ENCODE data around the gene CAB39L.

CAB39L gene

DNA sequence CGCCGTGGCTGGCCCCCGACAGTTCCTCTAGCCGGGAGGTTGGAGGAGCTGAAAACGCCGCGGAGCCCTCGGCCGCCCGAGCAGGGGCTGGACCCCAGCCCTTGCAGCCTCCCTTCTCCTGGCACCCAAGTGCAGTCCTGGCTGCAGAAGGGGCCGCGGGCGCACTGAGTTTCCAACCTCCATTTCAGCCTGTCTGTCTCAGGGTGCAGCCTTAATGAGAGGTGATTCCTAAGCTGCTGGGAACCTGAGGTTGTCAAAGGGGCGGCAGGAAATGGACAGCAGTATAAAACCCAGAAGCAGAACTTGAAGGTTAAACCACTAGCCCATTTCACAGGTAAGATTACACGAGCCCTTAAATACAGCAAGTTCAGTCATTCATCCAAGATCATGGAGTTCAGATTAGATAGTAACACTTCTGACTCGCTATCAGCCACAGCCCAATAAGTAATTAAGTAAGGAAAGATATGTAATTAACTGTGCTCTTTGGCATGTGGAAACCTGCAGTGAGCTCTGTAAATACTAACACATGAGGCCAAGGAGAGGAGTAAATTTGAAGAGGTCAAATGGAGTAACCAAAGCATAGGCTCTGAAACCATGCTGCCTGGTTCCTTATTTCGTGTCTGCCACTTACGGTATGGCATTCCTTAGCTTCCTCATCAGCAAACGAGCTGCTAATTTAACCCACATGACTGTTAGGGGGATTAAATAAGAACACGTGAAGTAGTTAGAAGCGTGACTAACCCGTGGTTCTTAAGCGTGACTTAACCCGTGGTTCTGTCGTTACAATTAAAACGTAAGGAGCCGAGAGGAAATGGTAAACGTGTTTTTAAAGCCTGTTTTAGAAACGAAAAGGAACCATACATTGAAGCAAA lies 896 bp upstream of the CAB39L start:
- Histone ChIP-seq H3K27ac (ENCODE audit: low read depth, low read length) (peak overlapping the region; percentile 86), H3K36me3 (ENCODE audit: control insufficient read depth in 5 of 5, insufficient read depth in 5 of 5, low read length in 5 of 5) (no peaks in the 10 kb centered on the region), H3K9ac (ENCODE audit: low read length in 5 of 5) (peak overlapping the region; percentile 70 to 88 (median 80)), H3K4me1 (ENCODE audit: control insufficient read depth in 5 of 5, insufficient read depth in 5 of 5, low read length in 5 of 5) (peaks cover 0 to 26% (median 18%) of the 10 kb centered on the region in 5 donors), H3K27me3 (ENCODE audit: control insufficient read depth in 5 of 5, insufficient read depth in 4 of 5, low read length in 5 of 5) (no peaks in the 10 kb centered on the region), H3K9me3 (ENCODE audit: control insufficient read depth in 5 of 5, low read length in 5 of 5) (no peaks in the 10 kb centered on the region), H3K4me3 (ENCODE audit: low read depth in 1 of 5, low read length in 5 of 5) (peak overlapping the region; percentile 87 to 98 (median 96))

- peak overlapping the region; percentile 50 to 89 (median 80) for H3K9ac ChIP-seq (ENCODE audit: low read length in 5 of 5)
- peaks cover 0 to 26% (median 18%) of the 10 kb centered on the region in 5 donors for H3K4me1 ChIP-seq (ENCODE audit: control insufficient read depth in 5 of 5, insufficient read depth in 5 of 5, low read length in 5 of 5)
- H3K4me3 ChIP-seq (ENCODE audit: low read depth in 1 of 5, low read length in 5 of 5): peak overlapping the region; percentile 87 to 98 (median 96)
- H3K9me3 ChIP-seq (ENCODE audit: control insufficient read depth in 5 of 5, low read length in 5 of 5): no peaks in the 10 kb centered on the region
- no peaks in the 10 kb centered on the region for H3K27me3 ChIP-seq (ENCODE audit: control insufficient read depth in 5 of 5, insufficient read depth in 4 of 5, low read length in 5 of 5)
- H3K27ac ChIP-seq (ENCODE audit: low read depth, low read length): peak overlapping the region; percentile 78
- H3K36me3 ChIP-seq (ENCODE audit: control insufficient read depth in 5 of 5, insufficient read depth in 5 of 5, low read length in 5 of 5): no peaks in the 10 kb centered on the region
Observed at GRCh38 chr13:49443357-49443703, 534 bp downstream of the CAB39L start.

DNA sequence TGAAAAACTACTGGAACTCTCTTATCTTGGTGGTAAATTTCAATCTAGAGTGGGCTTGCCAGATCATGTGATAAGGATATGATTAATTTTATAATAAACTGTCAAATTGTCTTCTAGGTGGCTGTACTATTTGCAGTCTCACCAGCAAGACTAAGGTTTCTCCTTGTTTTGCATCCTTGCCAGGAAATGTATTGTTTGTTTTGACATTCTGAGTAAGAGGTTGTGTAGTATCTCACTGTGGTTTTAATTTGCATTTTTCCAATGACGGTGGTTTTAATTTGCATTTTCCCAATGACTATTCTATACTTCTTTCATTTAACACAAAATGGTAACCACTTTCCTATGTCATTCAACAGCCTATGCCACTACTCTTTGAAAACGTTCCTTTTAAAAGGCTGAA lies 2.0 kb downstream of the CAB39L start:
- Histone ChIP-seq H3K27me3 (ENCODE audit: control insufficient read depth in 5 of 5, insufficient read depth in 4 of 5, low read length in 5 of 5) (no peaks in the 10 kb centered on the region), H3K4me3 (ENCODE audit: low read depth in 1 of 5, low read length in 5 of 5) (no peak overlapping the region), H3K36me3 (ENCODE audit: control insufficient read depth in 5 of 5, insufficient read depth in 5 of 5, low read length in 5 of 5) (no peaks in the 10 kb centered on the region), H3K9ac (ENCODE audit: low read length in 5 of 5) (no peak overlapping the region), H3K4me1 (ENCODE audit: control insufficient read depth in 5 of 5, insufficient read depth in 5 of 5, low read length in 5 of 5) (peaks cover 0 to 26% (median 18%) of the 10 kb centered on the region in 5 donors), H3K9me3 (ENCODE audit: control insufficient read depth in 5 of 5, low read length in 5 of 5) (no peaks in the 10 kb centered on the region), H3K27ac (ENCODE audit: low read depth, low read length) (no peak overlapping the region)

DNA sequence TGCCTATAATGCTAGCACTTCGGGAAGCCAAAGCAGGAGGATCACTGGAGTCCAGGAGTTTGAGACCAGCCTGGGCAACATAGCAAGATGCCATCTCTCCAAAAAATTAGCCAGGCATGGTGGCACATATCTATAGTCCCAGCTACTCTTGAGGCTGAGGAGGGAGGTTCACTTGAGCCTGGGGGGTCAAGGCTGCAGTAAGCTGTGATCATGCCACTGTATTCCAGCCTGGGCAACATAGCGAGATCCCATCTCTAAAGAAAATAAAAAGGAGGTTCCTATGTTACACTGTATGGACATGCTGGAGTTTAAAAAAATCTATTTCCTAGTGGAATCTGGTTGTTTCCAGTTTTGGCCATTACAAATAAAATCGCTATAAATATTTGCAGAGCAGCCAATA lies 2.6 kb downstream of the CAB39L start:
- Histone ChIP-seq H3K4me3 (ENCODE audit: low read depth in 1 of 5, low read length in 5 of 5) (no peak overlapping the region), H3K27ac (ENCODE audit: low read depth, low read length) (no peak overlapping the region), H3K36me3 (ENCODE audit: control insufficient read depth in 5 of 5, insufficient read depth in 5 of 5, low read length in 5 of 5) (no peaks in the 10 kb centered on the region), H3K4me1 (ENCODE audit: control insufficient read depth in 5 of 5, insufficient read depth in 5 of 5, low read length in 5 of 5) (peaks cover 0 to 26% (median 21%) of the 10 kb centered on the region in 5 donors), H3K27me3 (ENCODE audit: control insufficient read depth in 5 of 5, insufficient read depth in 4 of 5, low read length in 5 of 5) (no peaks in the 10 kb centered on the region), H3K9me3 (ENCODE audit: control insufficient read depth in 5 of 5, low read length in 5 of 5) (no peaks in the 10 kb centered on the region), H3K9ac (ENCODE audit: low read length in 5 of 5) (no peak overlapping the region)

GRCh38 chr13:49439609-49440008 lies 4.3 kb downstream of the CAB39L start:
- Histone ChIP-seq H3K27ac (ENCODE audit: low read depth, low read length) (no peak overlapping the region), H3K9me3 (ENCODE audit: control insufficient read depth in 5 of 5, low read length in 5 of 5) (no peaks in the 10 kb centered on the region), H3K27me3 (ENCODE audit: control insufficient read depth in 5 of 5, insufficient read depth in 4 of 5, low read length in 5 of 5) (no peaks in the 10 kb centered on the region), H3K9ac (ENCODE audit: low read length in 5 of 5) (no peak overlapping the region), H3K36me3 (ENCODE audit: control insufficient read depth in 5 of 5, insufficient read depth in 5 of 5, low read length in 5 of 5) (no peaks in the 10 kb centered on the region), H3K4me3 (ENCODE audit: low read depth in 1 of 5, low read length in 5 of 5) (no peak overlapping the region), H3K4me1 (ENCODE audit: control insufficient read depth in 5 of 5, insufficient read depth in 5 of 5, low read length in 5 of 5) (peaks cover 0 to 17% (median 14%) of the 10 kb centered on the region in 5 donors)

GRCh38 chr13:49437705-49438104 lies 6.2 kb downstream of the CAB39L start:
- no peak overlapping the region for H3K27ac ChIP-seq (ENCODE audit: low read depth, low read length)
- H3K4me3 ChIP-seq (ENCODE audit: low read depth in 1 of 5, low read length in 5 of 5): no peak overlapping the region
- H3K27me3 ChIP-seq (ENCODE audit: control insufficient read depth in 5 of 5, insufficient read depth in 4 of 5, low read length in 5 of 5): no peaks in the 10 kb centered on the region
- H3K9me3 ChIP-seq (ENCODE audit: control insufficient read depth in 5 of 5, low read length in 5 of 5): no peaks in the 10 kb centered on the region
- peaks cover 0 to 12% (median under 1%) of the 10 kb centered on the region in 5 donors for H3K36me3 ChIP-seq (ENCODE audit: control insufficient read depth in 5 of 5, insufficient read depth in 5 of 5, low read length in 5 of 5)
- peaks cover 0 to 7% (median 2%) of the 10 kb centered on the region in 5 donors for H3K4me1 ChIP-seq (ENCODE audit: control insufficient read depth in 5 of 5, insufficient read depth in 5 of 5, low read length in 5 of 5)
- no peak overlapping the region for H3K9ac ChIP-seq (ENCODE audit: low read length in 5 of 5)

DNA sequence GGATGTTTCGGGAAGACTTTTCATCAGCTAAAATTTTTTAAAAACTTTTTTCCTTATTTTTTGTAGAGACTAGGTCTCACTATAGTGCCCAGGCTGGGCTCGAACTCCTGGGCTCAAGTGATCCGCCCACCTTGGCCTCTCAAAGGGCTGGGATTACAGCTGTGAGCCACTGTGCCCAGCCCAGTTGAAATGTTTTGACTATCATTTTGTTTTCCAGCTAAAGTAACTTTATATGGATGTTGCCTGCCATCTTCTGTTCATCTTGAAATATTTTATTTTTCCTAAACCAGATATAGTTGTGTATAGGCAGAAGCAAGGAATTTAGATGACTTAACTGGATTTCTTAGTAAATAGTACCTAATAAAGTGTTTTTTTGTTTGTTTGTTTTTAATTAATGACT lies 7.0 kb downstream of the CAB39L start:
- H3K9ac ChIP-seq (ENCODE audit: low read length in 5 of 5): no peak overlapping the region
- no peak overlapping the region for H3K27ac ChIP-seq (ENCODE audit: low read depth, low read length)
- peaks cover 0 to 7% (median 2%) of the 10 kb centered on the region in 5 donors for H3K4me1 ChIP-seq (ENCODE audit: control insufficient read depth in 5 of 5, insufficient read depth in 5 of 5, low read length in 5 of 5)
- H3K27me3 ChIP-seq (ENCODE audit: control insufficient read depth in 5 of 5, insufficient read depth in 4 of 5, low read length in 5 of 5): no peaks in the 10 kb centered on the region
- H3K9me3 ChIP-seq (ENCODE audit: control insufficient read depth in 5 of 5, low read length in 5 of 5): no peaks in the 10 kb centered on the region
- peaks cover 0 to 17% (median 3%) of the 10 kb centered on the region in 5 donors for H3K36me3 ChIP-seq (ENCODE audit: control insufficient read depth in 5 of 5, insufficient read depth in 5 of 5, low read length in 5 of 5)
- H3K4me3 ChIP-seq (ENCODE audit: low read depth in 1 of 5, low read length in 5 of 5): no peak overlapping the region

GRCh38 chr13:49435992-49436391 lies 7.9 kb downstream of the CAB39L start:
- no peak overlapping the region for H3K9ac ChIP-seq (ENCODE audit: low read length in 5 of 5)
- H3K27me3 ChIP-seq (ENCODE audit: control insufficient read depth in 5 of 5, insufficient read depth in 4 of 5, low read length in 5 of 5): no peaks in the 10 kb centered on the region
- H3K27ac ChIP-seq (ENCODE audit: low read depth, low read length): peak overlapping the region; percentile 1
- no peaks in the 10 kb centered on the region for H3K9me3 ChIP-seq (ENCODE audit: control insufficient read depth in 5 of 5, low read length in 5 of 5)
- peaks cover 0 to 17% (median 3%) of the 10 kb centered on the region in 5 donors for H3K36me3 ChIP-seq (ENCODE audit: control insufficient read depth in 5 of 5, insufficient read depth in 5 of 5, low read length in 5 of 5)
- H3K4me3 ChIP-seq (ENCODE audit: low read depth in 1 of 5, low read length in 5 of 5): no peak overlapping the region
- peaks cover 0 to 7% (median 2%) of the 10 kb centered on the region in 5 donors for H3K4me1 ChIP-seq (ENCODE audit: control insufficient read depth in 5 of 5, insufficient read depth in 5 of 5, low read length in 5 of 5)

DNA sequence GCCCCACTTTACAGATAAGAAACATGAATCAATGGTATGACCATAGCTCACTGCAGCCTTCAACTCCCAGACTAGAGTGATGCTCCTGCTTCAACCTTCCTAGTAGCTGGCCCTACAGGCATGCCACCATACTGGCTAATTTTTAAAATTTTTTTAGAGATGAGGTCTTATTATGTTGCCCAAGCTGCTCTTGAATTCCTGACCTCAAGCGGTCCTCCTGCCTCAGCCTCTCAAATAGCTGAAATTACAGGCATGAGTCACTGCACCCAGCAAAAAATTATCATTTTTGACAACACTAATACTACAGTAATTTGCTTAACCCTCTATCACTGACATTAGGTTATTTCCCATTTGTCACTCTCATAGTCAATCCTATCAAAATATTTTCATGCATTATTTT lies 14.7 kb downstream of the CAB39L start:
- Histone ChIP-seq H3K27ac (ENCODE audit: low read depth, low read length) (no peak overlapping the region), H3K27me3 (ENCODE audit: control insufficient read depth in 5 of 5, insufficient read depth in 4 of 5, low read length in 5 of 5) (no peaks in the 10 kb centered on the region), H3K9me3 (ENCODE audit: control insufficient read depth in 5 of 5, low read length in 5 of 5) (no peaks in the 10 kb centered on the region), H3K4me3 (ENCODE audit: low read depth in 1 of 5, low read length in 5 of 5) (no peak overlapping the region), H3K36me3 (ENCODE audit: control insufficient read depth in 5 of 5, insufficient read depth in 5 of 5, low read length in 5 of 5) (peaks cover 0 to 20% (median 6%) of the 10 kb centered on the region in 5 donors), H3K4me1 (ENCODE audit: control insufficient read depth in 5 of 5, insufficient read depth in 5 of 5, low read length in 5 of 5) (no peaks in the 10 kb centered on the region), H3K9ac (ENCODE audit: low read length in 5 of 5) (no peak overlapping the region)

DNA sequence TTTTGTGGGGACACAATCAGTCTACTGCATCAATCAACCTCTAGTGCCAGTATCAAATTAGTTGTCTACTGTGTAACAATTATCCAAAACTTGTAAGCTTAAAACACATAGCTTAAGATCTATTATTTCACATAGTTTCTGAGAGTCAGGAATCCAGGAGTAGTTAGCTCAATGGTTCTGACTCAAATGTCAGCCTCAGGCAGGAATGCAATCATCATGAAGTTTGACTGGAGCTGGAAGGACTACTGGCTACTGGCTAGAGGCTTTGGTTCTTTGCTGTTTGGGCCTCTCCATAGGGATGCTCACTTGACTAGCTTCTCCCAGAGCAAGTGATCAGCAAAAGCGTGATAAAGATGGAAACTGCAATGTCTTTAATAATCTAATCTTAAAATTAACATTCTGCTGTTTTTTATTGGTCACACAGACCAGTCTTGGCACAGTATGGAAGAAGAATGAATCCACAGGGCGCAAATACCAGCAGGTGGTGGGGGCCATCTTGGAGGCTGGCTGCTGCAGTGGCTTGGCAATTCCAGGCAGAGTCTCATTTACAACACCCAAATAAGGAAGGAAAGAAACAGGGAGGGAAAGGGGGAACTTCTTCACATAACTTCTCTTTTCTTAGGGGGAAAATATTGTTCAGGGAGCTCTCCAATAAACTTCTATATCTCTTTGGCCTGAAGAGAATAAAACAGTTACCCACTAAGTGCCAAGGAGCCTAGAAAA lies 15.7 kb downstream of the CAB39L start:
- Histone ChIP-seq H3K36me3 (ENCODE audit: control insufficient read depth in 5 of 5, insufficient read depth in 5 of 5, low read length in 5 of 5) (peaks cover 0 to 12% (median 6%) of the 10 kb centered on the region in 5 donors), H3K4me3 (ENCODE audit: low read depth in 1 of 5, low read length in 5 of 5) (no peak overlapping the region), H3K27me3 (ENCODE audit: control insufficient read depth in 5 of 5, insufficient read depth in 4 of 5, low read length in 5 of 5) (no peaks in the 10 kb centered on the region), H3K9me3 (ENCODE audit: control insufficient read depth in 5 of 5, low read length in 5 of 5) (no peaks in the 10 kb centered on the region), H3K9ac (ENCODE audit: low read length in 5 of 5) (no peak overlapping the region), H3K4me1 (ENCODE audit: control insufficient read depth in 5 of 5, insufficient read depth in 5 of 5, low read length in 5 of 5) (no peaks in the 10 kb centered on the region), H3K27ac (ENCODE audit: low read depth, low read length) (no peak overlapping the region)
